Measurements from ENCODE around the gene RAB44. TPM values are rescaled to one million over a fixed set of nuclear protein-coding genes. Genes with fewer than 3 reads are reported as not detected.

The RAB44 gene
- total and polyA plus RNA-seq, 2 of the 4 experiments (the other 2 are of a cell fraction) = 0.03 TPM; not detected in 1

- CTCF ChIA-PET = no interaction called here
- Histone ChIP-seq H3K9me1 (ENCODE audit: insufficient read depth, low read length) (peaks cover 11% of the 10 kb centered on the region), H3K4me1 (ENCODE audit: control insufficient read depth, insufficient read depth, low read length) (peaks cover 13% of the 10 kb centered on the region), H3K9me3 (ENCODE audit: control insufficient read depth, insufficient read depth, low read length) (no peaks in the 10 kb centered on the region), H3K4ac (ENCODE audit: low read depth, low read length) (no peak overlapping the region; the same call in 1 of the 2 replicates), H3K4me2 (ENCODE audit: low read depth, low read length) (no peak overlapping the region), H3K14ac (replicated peaks; ENCODE audit: low read depth, low read length) (no peak overlapping the region), H2BK15ac (ENCODE audit: low read depth, low read length) (no peak overlapping the region), H2AFZ (replicated peaks; ENCODE audit: low read length, poor library complexity) (no peak overlapping the region), H3K79me1 (ENCODE audit: low read depth in 1 of 2, low read length in 2 of 2) (peaks cover 0 to 8% of the 10 kb centered on the region in 2 experiments; a peak in 1 of 4 replicates), H3K9ac (ENCODE audit: low read depth, low read length) (no peak overlapping the region), H3K4me3 (ENCODE audit: insufficient read depth, low read depth, low read length) (no peak overlapping the region), H2BK20ac (ENCODE audit: low read depth, low read length) (no peak overlapping the region), H4K91ac (ENCODE audit: insufficient read depth, low read depth, low read length) (no peak overlapping the region), H4K20me1 (ENCODE audit: insufficient read depth, low read length) (no peaks in the 10 kb centered on the region), H2AK5ac (ENCODE audit: low read depth, low read length) (no peak overlapping the region), H2BK120ac (ENCODE audit: low read depth, low read length) (no peak overlapping the region; the same call in 1 of the 2 replicates), H3K23ac (ENCODE audit: low read depth, low read length) (no peak overlapping the region), H3K36me3 (ENCODE audit: control insufficient read depth, insufficient read depth, low read length) (no peaks in the 10 kb centered on the region), H4K8ac (ENCODE audit: low read depth in 2 of 2, low read length in 2 of 2) (no peak overlapping the region), H3K18ac (ENCODE audit: low read depth, low read length) (no peak overlapping the region), H3K56ac (ENCODE audit: extremely low read depth, insufficient read depth, low read length) (no peak overlapping the region), H3K27me3 (ENCODE audit: control insufficient read depth, insufficient read depth, low read length) (no peaks in the 10 kb centered on the region), H3K27ac (ENCODE audit: insufficient read depth, low read length) (no peak overlapping the region), H4K5ac (ENCODE audit: low read depth, low read length) (no peak overlapping the region), H2BK5ac (ENCODE audit: low read depth, low read length, poor library complexity, severe bottlenecking) (no peak overlapping the region), H2AK9ac (replicated peaks; ENCODE audit: low read depth, low read length, poor library complexity) (no peak overlapping the region)
- DNase-seq (no peak), ATAC-seq (ENCODE audit: low read depth) (no peak)
- no peak for TF ChIP-seq BHLHE40 (IDR thresholded peaks at IDR 0.05; ENCODE audit: low read depth, low read length)
- TF ChIP-seq RFX5 (IDR thresholded peaks at IDR 0.05; ENCODE audit: low read depth, low read length) = no peak
- TF ChIP-seq RCOR1 (IDR thresholded peaks at IDR 0.05; ENCODE audit: insufficient replicate concordance, low read length) = no peak
- no peak for TF ChIP-seq ELK1 (IDR thresholded peaks at IDR 0.05; ENCODE audit: borderline replicate concordance, low read depth, low read length)
- TF ChIP-seq RAD21 (IDR thresholded peaks at IDR 0.05; ENCODE audit: low read length) = no peak
- TF ChIP-seq USF2 (IDR thresholded peaks at IDR 0.05; ENCODE audit: low read depth, low read length) = no peak
- TF ChIP-seq POLR2A (IDR thresholded peaks at IDR 0.05; ENCODE audit: low read depth, low read length) = no peak
- TF ChIP-seq NFE2L2 (IDR thresholded peaks at IDR 0.05; ENCODE audit: low read depth, low read length) = no peak
- TF ChIP-seq CHD1 (IDR thresholded peaks at IDR 0.05; ENCODE audit: low read depth, low read length) = no peak
- TF ChIP-seq MAFK (IDR thresholded peaks at IDR 0.05; ENCODE audit: low read depth, low read length) = no peak
- no peak for TF ChIP-seq CEBPB (IDR thresholded peaks at IDR 0.05; ENCODE audit: low read depth, low read length)
- TF ChIP-seq CTCF (conservative IDR thresholded peaks at IDR 0.05; ENCODE audit: low read depth, low read length) = no peak
- no peak for TF ChIP-seq MAZ (IDR thresholded peaks at IDR 0.05; ENCODE audit: borderline replicate concordance, low read depth, low read length)
- TF ChIP-seq SMC3 (IDR thresholded peaks at IDR 0.05; ENCODE audit: low read depth, low read length) = no peak
- TF ChIP-seq FOS (IDR thresholded peaks at IDR 0.05; ENCODE audit: low read depth, low read length) = no peak
- dilution Hi-C loops (cut with HindIII; ENCODE audit: low sequenced_read_pairs, unreplicated experiment) = no loop called here
- in situ Hi-C loops (cut with MboI; ENCODE audit: low sequenced_read_pairs) = no loop called here
- no CpG with 5 or more reads among the region's 5 CpGs for WGBS, 2 experiments (ENCODE audit: extremely low coverage in 2 of 2, insufficient read length in 1 of 2)
- intact Hi-C loops (cut with micrococcal nuclease) = no loop called here
- POLR2A ChIA-PET (ENCODE audit: unreplicated experiment) = no interaction called here
- no TSS peak for BruUV-seq (replicated peaks)
Measured at GRCh38 chr6:36662380-36662779, 35.2 kb upstream of the RAB44 start.

All from IMR-90 (cell line).